K562 (cell line): Measurements from ENCODE around the gene NMT1. TPM values are rescaled to one million over a fixed set of nuclear protein-coding genes. Genes with fewer than 3 reads are reported as not detected.

Experiments used
- ADNP ChIP-seq: fragments of 200-800 bp; sonication (Bioruptor generic); IDR thresholded peaks from 2 replicates; pipeline ENCODE4 v1.6.1; 2016; ENCODE audit warnings: missing genetic modification characterization, missing compliant biosample characterization
- BRD9 ChIP-seq: fragments of 450-650 bp; IDR thresholded peaks from 2 replicates; pipeline ENCODE4 v1.6.1; 2018; ENCODE audit warnings: low read depth; ENCODE audit not compliant: partially characterized antibody
- CTBP1 ChIP-seq: fragments of 450-650 bp; IDR thresholded peaks from 2 replicates; pipeline ENCODE4 v1.6.1; 2016; ENCODE audit warnings: borderline replicate concordance
- DIDO1 ChIP-seq: fragments of 450-650 bp; IDR thresholded peaks from 2 replicates; pipeline ENCODE4 v1.6.1; 2016; ENCODE audit warnings: low read depth, missing biosample characterization, missing genetic modification characterization
- ETS2 ChIP-seq: IDR thresholded peaks from 2 replicates; pipeline ENCODE4 v1.6.1; 2016; ENCODE audit warnings: borderline replicate concordance, missing genetic modification characterization, mild to moderate bottlenecking, moderate library complexity, missing compliant biosample characterization; ENCODE audit not compliant: poor library complexity, severe bottlenecking
- FOXJ2 ChIP-seq: fragments of 200-800 bp; sonication (Bioruptor generic); IDR thresholded peaks from 2 replicates; pipeline ENCODE4 v1.6.1; 2016; ENCODE audit warnings: missing genetic modification characterization, missing compliant biosample characterization
- FOXM1 ChIP-seq, 2 experiments: fragments of 450-650 bp in 1 of 2; sonication (generic) in 1 of 2; formaldehyde crosslinking in 1 of 2; IDR thresholded peaks; 2 replicates each; pipeline versions ENCODE4 v1.6.1 to v1.9.0; 2017 to 2022; ENCODE audit warnings: low read depth in 2 of 2, mild to moderate bottlenecking in 2 of 2, missing genetic modification reagents in 1 of 2, moderate library complexity in 1 of 2
- HMGN3 ChIP-seq: IDR thresholded peaks from 2 replicates; pipeline ENCODE4 v1.6.1; 2011; ENCODE audit warnings: borderline replicate concordance, low read depth, mild to moderate bottlenecking, mixed read lengths, low read length; ENCODE audit not compliant: insufficient read length; ENCODE audit errors: extremely low read depth
- HNRNPL ChIP-seq: fragments of 200-400 bp; formaldehyde crosslinking; IDR thresholded peaks from 2 replicates; pipeline ENCODE4 v1.6.1; 2017; ENCODE audit warnings: low read depth, mild to moderate bottlenecking, low read length
- KAT7 ChIP-seq: sonication (generic); formaldehyde crosslinking; IDR thresholded peaks from 2 replicates; pipeline ENCODE4 v1.8.0; 2022; ENCODE audit warnings: missing genetic modification reagents, mild to moderate bottlenecking, borderline replicate concordance
- MECOM ChIP-seq: fragments of 250-450 bp; sonication (Bioruptor Pico); IDR thresholded peaks from 2 replicates; pipeline ENCODE4 v1.8.0; 2022; ENCODE audit warnings: inconsistent platforms
- NCOA6 ChIP-seq: fragments of 450-650 bp; IDR thresholded peaks from 2 replicates; pipeline ENCODE4 v1.6.1; 2017; ENCODE audit warnings: mild to moderate bottlenecking
- NR3C1 ChIP-seq: sonication (generic); formaldehyde crosslinking; IDR thresholded peaks from 2 replicates; pipeline ENCODE4 v1.8.1; 2022; ENCODE audit warnings: missing genetic modification reagents
- POLR2G ChIP-seq: fragments of 200-400 bp; formaldehyde crosslinking; IDR thresholded peaks from 2 replicates; pipeline ENCODE4 v1.6.1; 2017; ENCODE audit warnings: low read depth, mild to moderate bottlenecking, antibody characterized with exemption, low read length, moderate library complexity
- RB1 ChIP-seq: fragments of 450-650 bp; IDR thresholded peaks from 2 replicates; pipeline ENCODE4 v1.6.1; 2017; ENCODE audit warnings: low read depth, mild to moderate bottlenecking
- ZFX ChIP-seq: sonication (generic); formaldehyde crosslinking; IDR thresholded peaks from 2 replicates; pipeline ENCODE4 v1.8.0; 2022; ENCODE audit warnings: mild to moderate bottlenecking, missing genetic modification reagents, moderate library complexity
- ZNF12 ChIP-seq: sonication (generic); formaldehyde crosslinking; IDR thresholded peaks from 2 replicates; pipeline ENCODE4 v1.4.0; 2020; ENCODE audit warnings: mild to moderate bottlenecking, missing genetic modification reagents
- ZNF444 ChIP-seq: fragments of 250-450 bp; sonication (Bioruptor Pico); IDR thresholded peaks from 2 replicates; pipeline ENCODE4 v1.4.0; 2020; ENCODE audit warnings: mild to moderate bottlenecking, moderate library complexity
- polyA plus RNA-seq, 8 experiments: library from polyadenylated mRNA; depleted of rRNA in 4 of 8; stranded (reverse) in 5 of 8; unstranded in 3 of 8; fragments of >200 nt; fragmentation: Nextera tagmentation in 2 of 8; fragmentation: Illumina TruSeq in 1 of 8; extraction: Ambion mirVana in 2 of 8; extraction: Trizol in 1 of 8; gene quantifications; 2 replicates each; pipeline versions ENCODE4 v1.2.1 to v1.2.3, GENCODE V29; 2011 to 2014; ENCODE audit warnings: inconsistent platforms in 1 of 8, missing spikeins in 1 of 8
- total RNA-seq, 7 experiments: library from RNA; depleted of rRNA in 6 of 7; stranded (reverse); fragments of >200 nt in 6 of 7; fragmentation: Illumina TruSeq in 2 of 7; extraction: Trizol in 2 of 7; gene quantifications; 2 replicates each; pipeline versions ENCODE4 v1.2.1 to v1.2.3, GENCODE V29; 2011 to 2021; ENCODE audit warnings: low replicate concordance in 1 of 7
- TF ChIP-seq, protein P1 (sequence below), 2 experiments: fragments of 450-650 bp; IDR thresholded peaks; 2 replicates each; pipeline ENCODE4 v1.6.1; 2018; ENCODE audit warnings: mild to moderate bottlenecking in 2 of 2, low read depth in 1 of 2; ENCODE audit not compliant: partially characterized antibody in 2 of 2
- TF ChIP-seq, protein P2 (sequence below): fragments of 250-450 bp; sonication (Bioruptor Pico); IDR thresholded peaks from 2 replicates; pipeline ENCODE4 v1.5.0; 2020; ENCODE audit warnings: mild to moderate bottlenecking, borderline replicate concordance
- TF ChIP-seq, protein P3 (sequence below): fragments of 450-650 bp; formaldehyde crosslinking; IDR thresholded peaks from 2 replicates; pipeline ENCODE4 v1.4.0; 2020; ENCODE audit warnings: mild to moderate bottlenecking, moderate library complexity

Gene NMT1
- total and polyA plus RNA-seq, 9 of the 15 experiments (the other 6 are each of a cell fraction or from before 2014, with no cell fraction given) = 86.7 to 569 (median 213) TPM

DNA sequence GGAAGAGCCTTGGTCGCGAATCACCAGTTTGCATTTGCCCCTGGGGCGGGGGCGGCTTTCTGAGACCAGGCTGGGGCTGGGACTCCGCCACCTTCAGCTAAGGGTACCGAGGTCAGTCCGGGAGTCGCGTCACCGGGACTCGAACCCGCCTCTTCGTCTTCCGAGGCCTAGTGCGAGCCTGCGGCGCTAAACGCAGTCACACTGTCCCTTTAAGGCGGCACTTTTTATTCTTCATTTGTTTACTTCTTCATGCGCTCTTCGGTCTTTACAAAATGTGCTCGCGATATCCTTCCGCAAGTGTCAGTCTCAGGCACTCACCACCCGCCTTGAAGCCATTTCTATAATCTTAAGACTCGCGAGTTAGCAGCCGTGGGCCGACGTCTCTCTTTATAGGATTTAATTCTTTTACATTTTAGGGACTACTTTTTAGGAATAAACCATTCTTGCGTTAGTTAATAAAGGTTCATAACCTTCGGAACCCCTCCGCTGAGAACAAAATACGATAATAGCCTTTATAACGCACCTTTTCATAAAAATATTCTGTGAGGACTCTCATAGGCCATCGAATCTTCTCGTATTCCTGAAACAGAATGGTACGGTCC is 86.6 kb downstream of the NMT1 start (continued):
- TF ChIP-seq ZFX (peak; percentile 93), DIDO1 (tag) (0 out of 2 replicates have a peak, but pooled peaks have one; percentile 65), HMGN3 (peak; percentile 60), HNRNPL (no peak), ADNP (tag) (no peak), KAT7 (CRISPR knock-in tag) (no peak), NCOA6 (no peak), RB1 (0 out of 2 replicates have a peak, but pooled peaks have one; percentile 51), ETS2 (tag) (no peak), NR3C1 (CRISPR knock-in tag) (no peak), ZNF12 (CRISPR knock-in tag) (no peak), FOXM1 (IDR thresholded peaks at IDR 0.05; ENCODE audit: low read depth) (peak; percentile 97), FOXM1 (CRISPR knock-in tag; IDR thresholded peaks at IDR 0.05; ENCODE audit: low read depth) (no peak), CTBP1 (no peak), POLR2G (peak; percentile 51; the same call in 1 of the 2 replicates), BRD9 (peak; percentile 97), ZNF444 (peak; percentile 71; the same call in 1 of the 2 replicates), FOXJ2 (tag) (peak; percentile 98), MECOM (CRISPR knock-in tag) (no peak)
- TF ChIP-seq, protein P1, sequence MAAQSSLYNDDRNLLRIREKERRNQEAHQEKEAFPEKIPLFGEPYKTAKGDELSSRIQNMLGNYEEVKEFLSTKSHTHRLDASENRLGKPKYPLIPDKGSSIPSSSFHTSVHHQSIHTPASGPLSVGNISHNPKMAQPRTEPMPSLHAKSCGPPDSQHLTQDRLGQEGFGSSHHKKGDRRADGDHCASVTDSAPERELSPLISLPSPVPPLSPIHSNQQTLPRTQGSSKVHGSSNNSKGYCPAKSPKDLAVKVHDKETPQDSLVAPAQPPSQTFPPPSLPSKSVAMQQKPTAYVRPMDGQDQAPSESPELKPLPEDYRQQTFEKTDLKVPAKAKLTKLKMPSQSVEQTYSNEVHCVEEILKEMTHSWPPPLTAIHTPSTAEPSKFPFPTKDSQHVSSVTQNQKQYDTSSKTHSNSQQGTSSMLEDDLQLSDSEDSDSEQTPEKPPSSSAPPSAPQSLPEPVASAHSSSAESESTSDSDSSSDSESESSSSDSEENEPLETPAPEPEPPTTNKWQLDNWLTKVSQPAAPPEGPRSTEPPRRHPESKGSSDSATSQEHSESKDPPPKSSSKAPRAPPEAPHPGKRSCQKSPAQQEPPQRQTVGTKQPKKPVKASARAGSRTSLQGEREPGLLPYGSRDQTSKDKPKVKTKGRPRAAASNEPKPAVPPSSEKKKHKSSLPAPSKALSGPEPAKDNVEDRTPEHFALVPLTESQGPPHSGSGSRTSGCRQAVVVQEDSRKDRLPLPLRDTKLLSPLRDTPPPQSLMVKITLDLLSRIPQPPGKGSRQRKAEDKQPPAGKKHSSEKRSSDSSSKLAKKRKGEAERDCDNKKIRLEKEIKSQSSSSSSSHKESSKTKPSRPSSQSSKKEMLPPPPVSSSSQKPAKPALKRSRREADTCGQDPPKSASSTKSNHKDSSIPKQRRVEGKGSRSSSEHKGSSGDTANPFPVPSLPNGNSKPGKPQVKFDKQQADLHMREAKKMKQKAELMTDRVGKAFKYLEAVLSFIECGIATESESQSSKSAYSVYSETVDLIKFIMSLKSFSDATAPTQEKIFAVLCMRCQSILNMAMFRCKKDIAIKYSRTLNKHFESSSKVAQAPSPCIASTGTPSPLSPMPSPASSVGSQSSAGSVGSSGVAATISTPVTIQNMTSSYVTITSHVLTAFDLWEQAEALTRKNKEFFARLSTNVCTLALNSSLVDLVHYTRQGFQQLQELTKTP (IDR thresholded peaks at IDR 0.05; ENCODE audit: low read depth in 1 of 2, partially characterized antibody in 2 of 2) = peak; percentile 21 to 92
- TF ChIP-seq, protein P2, sequence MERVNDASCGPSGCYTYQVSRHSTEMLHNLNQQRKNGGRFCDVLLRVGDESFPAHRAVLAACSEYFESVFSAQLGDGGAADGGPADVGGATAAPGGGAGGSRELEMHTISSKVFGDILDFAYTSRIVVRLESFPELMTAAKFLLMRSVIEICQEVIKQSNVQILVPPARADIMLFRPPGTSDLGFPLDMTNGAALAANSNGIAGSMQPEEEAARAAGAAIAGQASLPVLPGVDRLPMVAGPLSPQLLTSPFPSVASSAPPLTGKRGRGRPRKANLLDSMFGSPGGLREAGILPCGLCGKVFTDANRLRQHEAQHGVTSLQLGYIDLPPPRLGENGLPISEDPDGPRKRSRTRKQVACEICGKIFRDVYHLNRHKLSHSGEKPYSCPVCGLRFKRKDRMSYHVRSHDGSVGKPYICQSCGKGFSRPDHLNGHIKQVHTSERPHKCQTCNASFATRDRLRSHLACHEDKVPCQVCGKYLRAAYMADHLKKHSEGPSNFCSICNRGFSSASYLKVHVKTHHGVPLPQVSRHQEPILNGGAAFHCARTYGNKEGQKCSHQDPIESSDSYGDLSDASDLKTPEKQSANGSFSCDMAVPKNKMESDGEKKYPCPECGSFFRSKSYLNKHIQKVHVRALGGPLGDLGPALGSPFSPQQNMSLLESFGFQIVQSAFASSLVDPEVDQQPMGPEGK (CRISPR knock-in tag) = peak; percentile 76; the same call in 1 of the 2 replicates
- TF ChIP-seq, protein P3, sequence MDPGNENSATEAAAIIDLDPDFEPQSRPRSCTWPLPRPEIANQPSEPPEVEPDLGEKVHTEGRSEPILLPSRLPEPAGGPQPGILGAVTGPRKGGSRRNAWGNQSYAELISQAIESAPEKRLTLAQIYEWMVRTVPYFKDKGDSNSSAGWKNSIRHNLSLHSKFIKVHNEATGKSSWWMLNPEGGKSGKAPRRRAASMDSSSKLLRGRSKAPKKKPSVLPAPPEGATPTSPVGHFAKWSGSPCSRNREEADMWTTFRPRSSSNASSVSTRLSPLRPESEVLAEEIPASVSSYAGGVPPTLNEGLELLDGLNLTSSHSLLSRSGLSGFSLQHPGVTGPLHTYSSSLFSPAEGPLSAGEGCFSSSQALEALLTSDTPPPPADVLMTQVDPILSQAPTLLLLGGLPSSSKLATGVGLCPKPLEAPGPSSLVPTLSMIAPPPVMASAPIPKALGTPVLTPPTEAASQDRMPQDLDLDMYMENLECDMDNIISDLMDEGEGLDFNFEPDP = no peak
